GM19099 (cell line): Measurements from ENCODE around the gene RAB44.

Source experiments
- POLR2A ChIP-seq: IDR thresholded peaks from 3 replicates; pipeline ENCODE4 v1.6.1; 2011; ENCODE audit warnings: low read depth; ENCODE audit not compliant: insufficient read length; ENCODE audit errors: extremely low read depth

Gene RAB44, protein sequence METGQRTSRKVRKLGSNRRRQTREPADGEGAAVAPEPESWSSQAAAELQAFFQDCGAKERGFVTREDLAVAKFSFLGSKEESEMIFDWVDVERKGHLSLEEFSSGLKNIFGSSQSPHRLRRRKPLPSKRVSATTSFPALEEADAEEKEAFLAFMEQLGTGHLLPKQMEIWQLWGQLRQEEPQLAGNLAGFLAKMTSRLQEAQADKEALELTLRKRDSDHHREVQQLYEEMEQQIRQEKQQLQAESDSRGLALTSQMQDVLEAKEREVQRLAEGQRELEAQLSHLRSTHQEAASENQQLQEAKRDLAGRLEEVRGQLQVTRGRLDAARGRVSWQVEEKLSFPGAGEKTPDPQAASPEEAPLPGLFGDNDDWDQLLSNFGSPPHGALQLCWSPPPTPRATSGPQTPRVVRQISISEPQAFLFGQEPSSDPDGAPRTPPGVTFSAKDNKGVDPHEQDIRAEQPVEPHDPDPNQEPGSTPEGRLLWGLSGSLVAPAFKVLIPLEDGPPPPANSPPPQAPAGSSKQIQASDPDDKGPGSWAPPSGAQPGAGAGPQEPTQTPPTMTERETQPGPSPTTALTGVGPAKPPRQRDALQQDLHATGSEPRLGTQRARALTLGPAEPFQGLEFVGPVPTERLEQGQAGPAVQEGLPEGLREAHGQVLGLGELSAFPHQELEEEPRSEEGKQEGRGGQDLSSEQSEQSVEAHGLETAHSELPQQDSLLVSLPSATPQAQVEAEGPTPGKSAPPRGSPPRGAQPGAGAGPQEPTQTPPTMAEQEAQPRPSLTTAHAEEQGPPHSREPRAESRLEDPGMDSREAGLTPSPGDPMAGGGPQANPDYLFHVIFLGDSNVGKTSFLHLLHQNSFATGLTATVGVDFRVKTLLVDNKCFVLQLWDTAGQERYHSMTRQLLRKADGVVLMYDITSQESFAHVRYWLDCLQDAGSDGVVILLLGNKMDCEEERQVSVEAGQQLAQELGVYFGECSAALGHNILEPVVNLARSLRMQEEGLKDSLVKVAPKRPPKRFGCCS

DNA sequence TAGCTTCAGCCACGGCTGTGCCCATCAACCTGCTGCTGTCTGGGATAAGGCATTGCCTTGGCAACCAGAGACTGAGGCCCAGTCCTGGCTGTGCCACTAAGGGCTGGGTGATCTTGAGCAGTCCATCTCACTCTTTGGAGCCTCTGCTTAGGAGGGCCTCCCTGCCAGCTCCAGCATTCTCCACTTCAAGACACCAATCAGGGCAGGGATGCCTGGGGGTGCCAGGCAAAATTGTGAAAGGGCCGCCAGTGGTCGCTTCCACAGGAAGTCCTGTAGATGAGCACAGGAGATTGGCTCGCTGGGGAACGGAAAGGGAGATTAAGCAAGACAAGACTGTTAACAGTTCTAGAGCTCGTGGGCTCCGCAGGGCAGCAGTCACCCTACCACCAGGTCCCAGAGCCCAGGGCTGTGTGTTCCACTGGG is at the start of gene RAB44:
RAB44 (plus strand) TSS at position 346 of the 423 bp plus-strand sequence. CDS start 6,410 bp downstream, outside the sequence.
- no peak for TF ChIP-seq POLR2A

GRCh38 chr6:36649086-36649485 is 48.5 kb upstream of the RAB44 start:
- no peak for TF ChIP-seq POLR2A

- no peak for TF ChIP-seq POLR2A
Measured at GRCh38 chr6:36649701-36650484, 47.7 kb upstream of the RAB44 start.

DNA sequence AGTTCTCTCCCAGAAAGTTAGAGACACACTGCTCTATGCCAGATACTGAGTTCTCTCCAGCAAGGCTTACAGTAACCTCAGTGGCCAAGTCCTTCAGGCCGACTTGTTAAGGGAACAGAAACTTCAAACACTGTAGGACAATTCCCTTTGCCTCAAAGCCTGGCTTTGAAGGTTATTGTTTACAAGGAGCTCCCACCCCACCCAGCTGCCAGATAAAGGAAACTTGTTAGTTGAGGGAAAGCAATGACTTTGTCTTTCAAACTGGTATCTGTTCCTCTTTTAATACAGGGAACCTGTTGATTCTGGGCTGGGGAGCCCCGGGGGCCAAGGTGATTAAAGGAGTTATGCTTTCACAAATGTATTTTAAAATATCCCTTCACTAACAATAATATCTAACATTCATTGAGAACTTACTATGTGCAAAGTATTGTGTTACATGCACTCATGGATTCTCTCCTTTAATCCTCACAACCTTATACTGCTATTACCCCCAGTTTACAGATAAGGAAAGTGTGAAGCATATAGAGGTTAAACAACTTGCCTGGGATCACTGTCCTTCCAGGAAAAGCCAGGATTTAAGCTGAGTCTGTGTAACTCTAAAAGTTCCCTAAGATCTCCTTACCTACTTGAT is 46.7 kb upstream of the RAB44 start:
- no peak for TF ChIP-seq POLR2A

DNA sequence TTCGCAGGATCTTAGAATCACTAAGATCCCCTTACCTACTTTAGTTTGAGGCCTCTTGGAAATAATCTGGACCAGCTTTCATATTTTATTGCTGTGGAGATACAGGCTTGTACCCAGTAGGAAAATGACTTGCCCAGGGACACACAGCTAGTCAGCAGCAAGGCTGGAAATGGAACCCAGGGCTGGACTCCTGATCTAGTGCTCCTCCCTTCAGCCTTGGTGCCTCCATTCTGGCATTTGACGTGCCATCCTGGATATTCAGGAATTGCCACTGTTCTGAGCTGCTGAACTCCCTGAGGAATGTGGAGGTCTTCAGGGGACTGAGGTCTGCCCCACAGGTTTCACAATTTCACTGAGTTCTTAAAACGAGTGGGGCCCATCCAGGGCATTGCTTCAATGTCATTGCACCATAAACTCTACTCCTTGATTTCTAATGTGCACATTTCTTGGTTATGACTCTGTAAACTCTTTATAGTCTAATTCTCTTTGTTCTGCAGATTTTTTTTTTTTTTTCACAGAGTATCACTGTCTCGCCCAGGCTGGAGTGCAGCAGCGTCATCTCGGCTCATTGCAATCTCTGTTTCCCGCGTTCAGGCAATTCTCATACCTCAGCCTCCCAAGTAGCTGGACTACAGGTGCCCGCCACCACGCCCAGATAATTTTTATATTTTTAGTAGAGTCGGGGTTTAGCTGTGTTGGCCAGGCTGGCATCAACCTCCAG is 45.8 kb upstream of the RAB44 start:
- TF ChIP-seq POLR2A: no peak

DNA sequence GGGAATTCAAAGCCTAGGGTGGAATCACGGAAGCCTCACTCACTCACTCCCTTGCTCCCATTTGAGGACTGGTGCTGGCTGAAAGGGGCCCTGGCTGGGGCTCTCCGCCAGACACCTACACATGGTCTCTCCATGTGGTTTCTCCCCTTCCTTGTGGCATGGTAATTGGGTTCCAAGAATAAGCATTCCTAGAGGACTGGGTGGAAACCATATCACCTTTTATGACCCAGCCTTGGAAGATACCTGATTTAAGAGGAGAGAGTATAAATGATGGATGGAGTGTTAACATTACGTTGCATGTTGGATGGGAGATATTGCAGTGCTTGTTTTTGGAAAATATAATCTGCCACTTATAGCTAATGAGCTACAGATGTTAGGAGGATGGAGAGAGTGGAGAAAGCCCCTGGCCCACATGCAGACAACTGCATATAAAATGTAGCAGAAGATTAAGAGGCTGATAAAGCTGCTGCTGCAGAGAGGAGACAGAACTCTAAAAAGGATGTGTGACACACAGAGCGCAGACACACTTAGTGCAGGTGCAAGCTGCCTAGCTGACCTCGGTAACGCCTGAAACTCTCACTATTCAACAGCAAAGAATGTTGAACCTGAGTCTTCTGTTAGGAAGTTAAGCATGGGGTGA is 42.4 kb upstream of the RAB44 start:
- TF ChIP-seq POLR2A: no peak

DNA sequence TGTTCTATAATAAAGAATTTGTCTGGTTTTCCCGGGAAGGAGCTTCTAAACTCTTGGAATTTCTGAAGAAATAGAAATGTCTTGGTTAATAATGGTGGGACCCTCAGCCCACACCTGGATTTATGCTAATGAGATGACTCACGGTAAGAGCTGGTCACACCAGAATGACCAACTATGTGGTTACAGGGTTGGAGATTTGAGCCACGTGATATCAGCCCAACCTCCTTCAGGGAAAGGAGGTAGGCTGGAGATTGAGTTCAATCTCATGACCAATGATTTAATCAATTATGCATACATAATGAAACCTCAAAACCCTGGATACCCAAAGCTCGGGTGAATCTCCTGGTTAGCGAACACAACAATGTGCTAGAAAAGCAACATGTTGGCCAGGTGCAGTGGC is 41.2 kb upstream of the RAB44 start:
- no peak for TF ChIP-seq POLR2A

DNA sequence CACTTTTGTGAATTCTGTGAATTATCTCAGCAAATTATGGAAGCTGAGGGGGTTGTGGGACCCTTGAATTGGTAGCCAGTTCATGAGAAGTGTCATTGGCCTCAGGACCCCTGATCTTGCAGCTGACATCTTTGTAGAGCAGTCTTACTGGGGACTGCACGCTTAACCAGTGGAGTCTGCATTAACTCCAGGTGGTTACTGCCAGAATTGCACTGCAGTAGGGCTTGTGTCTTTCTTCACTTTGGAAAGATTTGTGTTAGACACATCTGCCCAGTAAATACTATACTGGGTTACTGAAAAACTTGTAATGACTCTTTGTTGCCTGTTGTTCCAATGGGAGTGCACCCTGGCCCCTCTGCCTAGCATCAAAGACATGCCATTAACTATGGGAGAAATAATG is 40.4 kb upstream of the RAB44 start:
- no peak for TF ChIP-seq POLR2A

DNA sequence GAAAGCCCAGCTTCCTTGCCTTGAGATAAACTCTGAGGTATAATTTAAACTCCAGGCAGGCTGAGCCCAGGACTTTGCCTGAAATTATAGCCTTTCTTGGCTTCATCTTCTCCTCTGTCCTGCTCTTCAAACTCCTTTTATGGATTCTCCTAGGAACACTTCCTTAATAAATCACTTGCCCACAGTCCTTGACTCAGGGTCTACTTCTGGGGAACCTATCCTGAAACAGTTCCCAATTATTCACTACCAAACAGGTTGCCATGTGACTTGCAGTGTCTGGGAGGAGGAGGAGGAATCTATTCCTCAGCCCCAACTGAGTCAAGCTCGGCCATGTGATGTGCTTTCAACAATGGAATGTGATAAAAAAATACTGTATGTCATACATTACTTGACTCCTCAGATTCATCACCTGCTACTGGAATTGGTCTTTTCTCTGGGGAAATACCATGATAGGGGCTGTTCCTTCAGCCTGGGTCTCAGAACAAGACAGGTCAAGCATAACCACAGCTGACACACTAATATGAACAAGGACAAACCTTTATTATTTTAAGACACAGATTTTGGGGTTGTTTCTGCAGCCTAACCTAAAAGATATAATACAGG is 39.6 kb upstream of the RAB44 start:
- TF ChIP-seq POLR2A: no peak

DNA sequence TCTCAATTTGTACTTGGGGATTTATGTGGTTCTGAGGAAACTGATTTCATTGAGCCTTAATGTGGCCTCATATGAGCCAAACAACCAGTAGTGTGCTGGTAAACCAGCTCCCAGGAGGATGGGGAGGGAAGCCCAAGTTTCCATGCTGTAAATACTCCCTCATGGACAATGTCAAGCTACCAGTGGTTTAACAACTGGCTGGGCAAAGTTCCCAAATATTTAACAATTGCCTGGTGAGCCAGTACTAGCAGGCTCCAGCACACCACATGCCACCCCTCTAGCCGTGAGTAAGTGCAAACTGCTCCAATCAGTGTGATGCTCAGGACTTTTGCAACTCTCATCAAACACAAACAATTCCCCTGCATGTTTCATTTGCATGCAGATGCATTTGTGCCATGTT is 38.4 kb upstream of the RAB44 start:
- TF ChIP-seq POLR2A: no peak

DNA sequence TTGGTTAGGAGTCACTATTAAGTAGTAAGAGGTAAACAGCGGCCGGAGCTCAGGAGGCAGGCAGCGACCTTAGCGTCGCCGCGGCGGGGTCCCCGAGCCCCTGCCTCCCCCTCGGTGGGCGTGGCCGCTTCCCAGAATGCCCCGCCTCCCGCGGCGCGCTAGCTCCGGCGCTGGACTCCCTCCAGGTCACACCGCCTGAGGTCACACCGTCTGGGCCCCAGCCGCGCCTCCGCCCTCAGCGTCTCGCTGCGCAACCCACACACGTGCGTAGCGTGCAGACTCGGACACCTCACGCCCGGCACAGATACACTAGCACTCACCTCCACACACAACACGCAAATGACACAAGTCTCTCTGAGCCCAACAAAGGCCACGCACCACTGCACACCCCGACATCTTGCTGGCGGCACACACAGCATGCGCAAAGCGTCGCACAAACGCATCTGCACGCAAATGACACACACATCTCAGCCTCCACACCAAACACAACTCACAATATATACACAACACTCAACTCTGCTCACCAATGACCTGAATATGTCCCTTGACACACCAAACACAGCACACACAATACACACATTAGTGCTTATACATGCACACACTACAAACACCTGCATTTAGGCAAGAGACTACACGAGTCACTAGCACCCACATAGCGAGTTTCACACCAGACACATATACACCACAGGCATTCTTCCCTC is 36.7 kb upstream of the RAB44 start:
- TF ChIP-seq POLR2A: no peak

DNA sequence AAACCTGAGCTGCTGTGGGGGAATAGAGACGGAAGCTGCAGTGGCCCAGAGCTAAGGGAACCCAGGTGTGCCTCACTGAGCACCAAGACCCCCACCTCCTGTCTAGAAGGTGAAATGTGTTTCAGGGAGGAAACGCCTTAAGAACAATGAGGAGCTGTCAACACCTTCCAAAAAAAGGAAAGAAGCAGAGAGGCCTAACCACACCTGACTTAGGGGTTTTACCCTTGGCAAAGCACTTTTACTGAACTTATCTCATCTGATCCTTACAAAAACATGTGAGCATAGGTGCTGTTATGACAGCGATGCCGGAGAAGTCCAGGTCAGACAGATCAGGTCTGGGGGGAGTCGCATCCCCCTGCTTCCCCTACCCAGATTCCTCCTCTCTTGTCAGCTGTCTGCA is 35.2 kb upstream of the RAB44 start:
- no peak for TF ChIP-seq POLR2A
